GM23248 (cell line): Measurements from ENCODE around the gene BPIFB3. TPM values are rescaled to one million over a fixed set of nuclear protein-coding genes. Genes with fewer than 3 reads are reported as not detected.
"Not testable (repeated sequence)": the region's sequence is repeated elsewhere in the genome, so short reads cannot be mapped to it uniquely, and the experiment has no call there.

Source experiments
- DNase-seq: peaks from one replicate; pipeline ENCODE4 v3.0.0-alpha.2; 2015
- H2AFZ ChIP-seq: fragments of 200-600 bp; sonication (generic); 2 replicates; pipeline ENCODE4 v1.6.1; 2016; ENCODE audit warnings: antibody characterized with exemption
- H3F3A ChIP-seq: fragments of 200-600 bp; sonication (generic); 2 replicates; pipeline ENCODE4 v1.6.1; 2016; ENCODE audit warnings: mild to moderate bottlenecking, antibody characterized with exemption, mixed run types; ENCODE audit not compliant: insufficient read depth
- H3K27ac ChIP-seq: fragments of 200-600 bp; sonication (generic); 2 replicates; pipeline ENCODE4 v1.5.1; 2016; ENCODE audit warnings: mild to moderate bottlenecking
- H3K27me3 ChIP-seq: fragments of 200-600 bp; sonication (generic); replicated peaks from 2 replicates; pipeline ENCODE4 v1.6.1; 2016; ENCODE audit warnings: mild to moderate bottlenecking; ENCODE audit not compliant: insufficient read depth
- H3K36me3 ChIP-seq: fragments of 200-600 bp; sonication (generic); 2 replicates; pipeline ENCODE4 v1.6.1; 2016; ENCODE audit warnings: low read depth, mild to moderate bottlenecking
- H3K4me1 ChIP-seq: fragments of 200-600 bp; sonication (generic); 2 replicates; pipeline ENCODE4 v1.6.1; 2016; ENCODE audit warnings: mild to moderate bottlenecking; ENCODE audit not compliant: insufficient read depth
- H3K4me2 ChIP-seq: fragments of 200-600 bp; sonication (generic); one replicate; pipeline ENCODE4 v1.6.1; 2016; ENCODE audit warnings: mild to moderate bottlenecking; ENCODE audit not compliant: unreplicated experiment
- H3K4me3 ChIP-seq: fragments of 200-600 bp; sonication (generic); 2 replicates; pipeline ENCODE4 v1.5.1; 2016; ENCODE audit warnings: mild to moderate bottlenecking
- H3K79me2 ChIP-seq: fragments of 200-600 bp; sonication (generic); 2 replicates; pipeline ENCODE4 v1.6.1; 2016; ENCODE audit warnings: mild to moderate bottlenecking; ENCODE audit not compliant: insufficient read depth
- H3K9ac ChIP-seq: fragments of 200-600 bp; sonication (generic); 2 replicates; pipeline ENCODE4 v1.6.1; 2016; ENCODE audit warnings: mild to moderate bottlenecking
- H3K9me2 ChIP-seq: fragments of 200-600 bp; sonication (generic); 2 replicates; pipeline ENCODE4 v1.6.1; 2016; ENCODE audit warnings: mixed run types, mild to moderate bottlenecking, moderate library complexity; ENCODE audit not compliant: insufficient read depth
- H3K9me3 ChIP-seq: fragments of 200-600 bp; sonication (generic); one replicate; pipeline ENCODE4 v1.6.1; 2017; ENCODE audit warnings: low read depth
- H4K20me1 ChIP-seq: fragments of 200-600 bp; sonication (generic); 2 replicates; pipeline ENCODE4 v1.6.0; 2016; ENCODE audit not compliant: insufficient read depth
- EZH2 ChIP-seq: fragments of 200-600 bp; sonication (generic); IDR thresholded peaks from 2 replicates; pipeline ENCODE4 v1.6.1; 2018; ENCODE audit warnings: antibody characterized with exemption, mild to moderate bottlenecking; ENCODE audit not compliant: insufficient read depth, poor library complexity, severe bottlenecking
- EZH2phosphoT487 ChIP-seq: fragments of 200-600 bp; sonication (generic); IDR thresholded peaks from 2 replicates; pipeline ENCODE4 v1.6.1; 2018; ENCODE audit warnings: antibody characterized with exemption, moderate library complexity, mild to moderate bottlenecking, low read depth; ENCODE audit not compliant: insufficient read depth
- WGBS, 2 experiments: methylation state at CpG; one replicate each; pipeline ENCODE4 v1.1.6; 2015 to 2017; ENCODE audit warnings: low lambda C conversion rate in 2 of 2, low coverage in 1 of 2; ENCODE audit errors: missing lambda C conversion rate in 2 of 2; 5-methylcytosine and 5-hydroxymethylcytosine counted together
- in situ Hi-C: fragments of 300-500 bp; cut with MboI; formaldehyde crosslinking; loops from 2 replicates; pipeline ENCODE4 v1.15.0; 2020
- polyA plus RNA-seq: library from polyadenylated mRNA; unstranded; fragments of >200 nt; fragmentation: Nextera tagmentation; extraction: Ambion mirVana; gene quantifications from 2 replicates; pipeline ENCODE4 v1.2.1, GENCODE V29; 2016
- total RNA-seq: library from RNA; depleted of rRNA; stranded (reverse); fragments of >200 nt; shearing (Covaris generic); gene quantifications from 2 replicates; pipeline ENCODE4 v1.2.3, GENCODE V29; 2014

Gene BPIFB3
- total and polyA plus RNA-seq, 2 experiments from 2014 or later = not detected

- Histone ChIP-seq H2AFZ (no peak overlapping the region), H3K9ac (no peak overlapping the region), H3K9me3 (no peaks in the 10 kb centered on the region), H3K4me2 (no peak overlapping the region), H3F3A (no peaks in the 10 kb centered on the region), H3K27ac (no peak overlapping the region), H3K79me2 (no peaks in the 10 kb centered on the region), H3K4me1 (no peaks in the 10 kb centered on the region), H4K20me1 (no peaks in the 10 kb centered on the region), H3K9me2 (no peaks in the 10 kb centered on the region), H3K36me3 (no peaks in the 10 kb centered on the region), H3K27me3 (peaks cover 22% of the 10 kb centered on the region), H3K4me3 (no peak overlapping the region)
- no peak for DNase-seq
- WGBS, 2 experiments = 57% methylated on average over 1 of the region's 1 CpG; no CpG with 5 or more reads in 1 of the 2 experiments
- TF ChIP-seq EZH2phosphoT487 (no peak), EZH2 (no peak)
- in situ Hi-C loops = no loop called here
These were observed 39.4 kb downstream of the BPIFB3 start for GRCh38 chr20:33093074-33093473.

DNA sequence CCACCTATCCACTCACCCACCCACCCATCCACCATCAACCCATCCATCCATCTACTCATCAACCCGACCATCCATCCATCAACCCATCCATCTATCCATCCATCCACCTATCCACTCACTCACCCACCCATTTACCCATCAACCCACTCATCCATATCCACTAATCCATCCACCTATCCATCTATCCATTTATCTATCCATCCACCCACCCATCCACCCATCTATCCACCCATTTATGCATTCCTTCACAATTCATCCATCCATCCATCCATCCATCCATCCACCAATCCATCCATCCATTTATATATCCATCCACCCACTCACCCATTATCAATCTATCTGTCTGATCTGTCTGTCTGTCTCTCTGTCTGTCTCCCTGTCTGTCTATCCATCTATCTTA lies 39.9 kb downstream of the BPIFB3 start:
- Histone ChIP-seq H3K27ac (no peak overlapping the region), H3K4me1 (no peaks in the 10 kb centered on the region), H3K9ac (no peak overlapping the region), H3K27me3 (peaks cover 17% of the 10 kb centered on the region), H4K20me1 (no peaks in the 10 kb centered on the region), H3K4me3 (no peak overlapping the region), H3K79me2 (no peaks in the 10 kb centered on the region), H3K9me2 (no peaks in the 10 kb centered on the region), H3F3A (no peaks in the 10 kb centered on the region), H3K36me3 (no peaks in the 10 kb centered on the region), H2AFZ (no peak overlapping the region), H3K4me2 (no peak overlapping the region), H3K9me3 (no peaks in the 10 kb centered on the region)
- WGBS, 2 experiments = 22% methylated on average over 1 of the region's 1 CpG; no CpG with 5 or more reads in 1 of the 2 experiments
- in situ Hi-C loops = no loop called here
- TF ChIP-seq EZH2phosphoT487 = no peak
- TF ChIP-seq EZH2 = no peak
- no peak for DNase-seq

- WGBS, 2 experiments = 48 to 50% methylated on average over 5 of the region's 5 CpGs
- in situ Hi-C loops = no loop called here
- no peaks in the 10 kb centered on the region for H3F3A ChIP-seq
- no peak overlapping the region for H3K27ac ChIP-seq
- DNase-seq = no peak
- H3K9me3 ChIP-seq = no peaks in the 10 kb centered on the region
- H3K4me1 ChIP-seq = no peaks in the 10 kb centered on the region
- H3K4me3 ChIP-seq = no peak overlapping the region
- no peak overlapping the region for H2AFZ ChIP-seq
- no peaks in the 10 kb centered on the region for H3K36me3 ChIP-seq
- H4K20me1 ChIP-seq = no peaks in the 10 kb centered on the region
- H3K9ac ChIP-seq = no peak overlapping the region
- H3K4me2 ChIP-seq = no peak overlapping the region
- H3K9me2 ChIP-seq = no peaks in the 10 kb centered on the region
- TF ChIP-seq EZH2 (no peak), EZH2phosphoT487 (no peak)
- H3K27me3 ChIP-seq = peaks cover 14% of the 10 kb centered on the region
- no peaks in the 10 kb centered on the region for H3K79me2 ChIP-seq
These were observed 41.5 kb downstream of the BPIFB3 start for GRCh38 chr20:33095249-33095648.

DNA sequence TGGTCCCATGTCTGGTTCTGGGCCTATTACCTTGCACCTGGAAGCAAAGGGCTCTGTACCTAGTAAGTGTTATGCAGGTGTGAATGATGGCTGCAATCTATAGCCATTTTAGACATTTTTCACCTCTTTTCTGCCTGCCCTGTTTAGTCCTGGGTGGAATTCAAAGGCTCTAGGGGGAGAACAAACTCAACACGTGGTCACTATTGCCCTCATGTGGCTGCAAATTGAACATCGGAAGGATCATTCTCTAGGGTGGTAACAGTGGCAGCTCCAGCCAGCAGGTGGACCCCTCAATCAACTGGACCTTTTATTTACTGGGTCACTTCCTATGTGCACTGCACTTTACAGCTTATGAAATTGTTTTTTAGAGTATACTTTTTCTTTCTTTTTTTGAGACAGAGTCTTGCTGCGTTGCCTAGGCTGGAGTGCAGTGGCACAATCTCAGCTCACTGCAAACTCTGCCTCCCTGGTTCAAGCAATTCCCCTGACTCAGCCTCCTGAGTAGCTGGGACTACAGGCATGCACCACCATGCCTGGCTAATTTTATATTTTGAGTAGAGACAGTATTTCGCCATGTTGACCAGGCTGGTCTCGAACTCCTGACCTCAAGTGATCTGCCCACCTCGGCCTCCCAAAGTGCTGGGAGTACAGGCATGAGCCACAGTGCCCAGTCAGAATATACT lies 42.3 kb downstream of the BPIFB3 start:
- in situ Hi-C loops, H3K9me2 ChIP-seq, H3K4me2 ChIP-seq, H3K4me1 ChIP-seq, H3K9me3 ChIP-seq, H2AFZ ChIP-seq, H3K36me3 ChIP-seq, H4K20me1 ChIP-seq, H3K9ac ChIP-seq, H3K27ac ChIP-seq, H3F3A ChIP-seq, H3K79me2 ChIP-seq, H3K4me3 ChIP-seq: not testable (repeated sequence)
- peaks cover 16% of the 10 kb centered on the region for H3K27me3 ChIP-seq
- peak; percentile 72 for DNase-seq
- WGBS, 2 experiments = 19 to 23% methylated on average over 6 of the region's 6 CpGs

GRCh38 chr20:33097001-33097400 lies 43.3 kb downstream of the BPIFB3 start:
- no peak overlapping the region for H2AFZ ChIP-seq
- WGBS, 2 experiments = 0 to 6% methylated on average over 4 of the region's 4 CpGs
- H3K9ac ChIP-seq = no peak overlapping the region
- H4K20me1 ChIP-seq = no peaks in the 10 kb centered on the region
- H3K9me3 ChIP-seq = no peaks in the 10 kb centered on the region
- in situ Hi-C loops = no loop called here
- no peaks in the 10 kb centered on the region for H3K4me1 ChIP-seq
- H3K79me2 ChIP-seq = no peaks in the 10 kb centered on the region
- H3K27ac ChIP-seq = no peak overlapping the region
- no peak for TF ChIP-seq EZH2phosphoT487
- TF ChIP-seq EZH2 = no peak
- peaks cover 20% of the 10 kb centered on the region for H3K27me3 ChIP-seq
- no peaks in the 10 kb centered on the region for H3K9me2 ChIP-seq
- H3K36me3 ChIP-seq = no peaks in the 10 kb centered on the region
- no peaks in the 10 kb centered on the region for H3F3A ChIP-seq
- no peak overlapping the region for H3K4me2 ChIP-seq
- DNase-seq = no peak
- H3K4me3 ChIP-seq = no peak overlapping the region
